IMR-90 (cell line): ENCODE data around the gene NOM1. TPM values are rescaled to one million over a fixed set of nuclear protein-coding genes. Genes with fewer than 3 reads are reported as not detected.

Experiments used
- ATAC-seq: fragments of 200-7000 bp; cut with Tn5 transposase; 2 replicates; pipeline ENCODE4 v1.9.1; 2020; ENCODE audit warnings: low read depth, mild to moderate bottlenecking, moderate library complexity
- BruUV-seq: library from RNA; stranded (reverse); fragments of 400-500 nt; replicated peaks from 2 replicates; lab custom pipeline; 2021; lab: Mats Ljungman, UMichigan
- CTCF ChIA-PET: fragments of 300-600 bp; formaldehyde crosslinking; extraction: SDS; loops from one replicate; lab custom pipeline; 2021; ENCODE audit warnings: antibody characterized with exemption; lab: Yijun Ruan, JAX
- POLR2A ChIA-PET: fragments of 300-600 bp; sonication (Branson Sonifier 250); formaldehyde crosslinking; loops from one replicate; lab custom pipeline; 2022; ENCODE audit warnings: antibody characterized with exemption; ENCODE audit not compliant: unreplicated experiment; lab: Charles Lee
- DNase-seq: peaks from one replicate; pipeline ENCODE4 v3.0.0; 2013
- H2AFZ ChIP-seq: replicated peaks from 2 replicates; pipeline ENCODE3; 2013; ENCODE audit warnings: low read length, mild to moderate bottlenecking; ENCODE audit not compliant: poor library complexity
- H2AK5ac ChIP-seq: 2 replicates; pipeline ENCODE4 v1.6.1; 2013; ENCODE audit warnings: low read depth, low read length, inconsistent platforms
- H2AK9ac ChIP-seq: replicated peaks from 2 replicates; pipeline ENCODE3; 2013; ENCODE audit warnings: mild to moderate bottlenecking, low read depth, low read length, moderate library complexity; ENCODE audit not compliant: poor library complexity
- H2BK120ac ChIP-seq: 2 replicates; pipeline ENCODE4 v1.6.1; 2013; ENCODE audit warnings: low read depth, low read length, inconsistent platforms
- H2BK15ac ChIP-seq: 3 replicates; pipeline ENCODE4 v1.6.1; 2013; ENCODE audit warnings: low read depth, low read length, inconsistent platforms
- H2BK20ac ChIP-seq: 2 replicates; pipeline ENCODE4 v1.6.1; 2013; ENCODE audit warnings: low read depth, mild to moderate bottlenecking, inconsistent platforms, low read length, moderate library complexity
- H2BK5ac ChIP-seq: 2 replicates; pipeline ENCODE4 v1.6.1; 2013; ENCODE audit warnings: mild to moderate bottlenecking, low read depth, low read length, inconsistent platforms; ENCODE audit not compliant: poor library complexity, severe bottlenecking
- H3K14ac ChIP-seq: replicated peaks from 2 replicates; pipeline ENCODE4 v1.6.1; 2013; ENCODE audit warnings: low read depth, low read length, inconsistent platforms
- H3K18ac ChIP-seq: 2 replicates; pipeline ENCODE4 v1.6.1; 2013; ENCODE audit warnings: low read depth, low read length, control low read depth
- H3K23ac ChIP-seq: 2 replicates; pipeline ENCODE4 v1.6.1; 2013; ENCODE audit warnings: low read depth, low read length, inconsistent platforms
- H3K27ac ChIP-seq: 2 replicates; pipeline ENCODE4 v1.5.1; 2013; ENCODE audit warnings: mild to moderate bottlenecking, control low read depth, low read length; ENCODE audit not compliant: insufficient read depth
- H3K27me3 ChIP-seq: 2 replicates; pipeline ENCODE4 v1.6.1; 2013; ENCODE audit warnings: low read length; ENCODE audit not compliant: control insufficient read depth, insufficient read depth
- H3K36me3 ChIP-seq: 2 replicates; pipeline ENCODE4 v1.6.1; 2013; ENCODE audit warnings: low read length, mixed read lengths; ENCODE audit not compliant: control insufficient read depth, insufficient read depth
- H3K4ac ChIP-seq: 2 replicates; pipeline ENCODE4 v1.6.1; 2013; ENCODE audit warnings: low read depth, low read length, inconsistent platforms
- H3K4me1 ChIP-seq: 2 replicates; pipeline ENCODE4 v1.6.1; 2013; ENCODE audit warnings: low read length, mixed read lengths; ENCODE audit not compliant: control insufficient read depth, insufficient read depth
- H3K4me2 ChIP-seq: 2 replicates; pipeline ENCODE4 v1.6.1; 2013; ENCODE audit warnings: low read depth, mild to moderate bottlenecking, control low read depth, low read length, moderate library complexity
- H3K4me3 ChIP-seq: 2 replicates; pipeline ENCODE4 v1.5.1; 2013; ENCODE audit warnings: low read depth, mild to moderate bottlenecking, control low read depth, low read length, moderate library complexity; ENCODE audit not compliant: insufficient read depth
- H3K56ac ChIP-seq: 2 replicates; pipeline ENCODE4 v1.6.1; 2013; ENCODE audit warnings: low read length, inconsistent platforms; ENCODE audit not compliant: insufficient read depth; ENCODE audit errors: extremely low read depth
- H3K79me1 ChIP-seq, 2 experiments: 2 replicates each; pipeline ENCODE4 v1.6.1; 2013; ENCODE audit warnings: low read length in 2 of 2, inconsistent platforms in 1 of 2, low read depth in 1 of 2
- H3K9ac ChIP-seq: 2 replicates; pipeline ENCODE4 v1.6.1; 2013; ENCODE audit warnings: low read depth, low read length, control low read depth
- H3K9me1 ChIP-seq: 2 replicates; pipeline ENCODE4 v1.6.1; 2013; ENCODE audit warnings: low read length, inconsistent platforms; ENCODE audit not compliant: insufficient read depth
- H3K9me3 ChIP-seq: 2 replicates; pipeline ENCODE4 v1.6.1; 2013; ENCODE audit warnings: low read length; ENCODE audit not compliant: control insufficient read depth, insufficient read depth
- H4K20me1 ChIP-seq: 2 replicates; pipeline ENCODE4 v1.6.1; 2013; ENCODE audit warnings: low read length, inconsistent platforms; ENCODE audit not compliant: insufficient read depth
- H4K5ac ChIP-seq: 2 replicates; pipeline ENCODE4 v1.6.1; 2013; ENCODE audit warnings: mild to moderate bottlenecking, low read depth, low read length, control low read depth
- H4K8ac ChIP-seq, 2 experiments: 2 replicates each; pipeline ENCODE4 v1.6.1; 2013; ENCODE audit warnings: low read depth in 2 of 2, low read length in 2 of 2, control low read depth in 1 of 2, inconsistent platforms in 1 of 2
- H4K91ac ChIP-seq: 2 replicates; pipeline ENCODE4 v1.6.1; 2013; ENCODE audit warnings: low read depth, low read length, inconsistent platforms; ENCODE audit not compliant: insufficient read depth
- BHLHE40 ChIP-seq: fragments of 150-350 bp; IDR thresholded peaks from 2 replicates; pipeline ENCODE4 v1.6.1; 2016; ENCODE audit warnings: mild to moderate bottlenecking, low read depth, low read length
- CEBPB ChIP-seq: IDR thresholded peaks from 2 replicates; pipeline ENCODE4 v1.6.1; 2012; ENCODE audit warnings: low read depth, low read length, improper control_type of control experiment
- CHD1 ChIP-seq: IDR thresholded peaks from 2 replicates; pipeline ENCODE4 v1.6.1; 2012; ENCODE audit warnings: low read depth, low read length, improper control_type of control experiment
- FOS ChIP-seq: fragments of 150-350 bp; IDR thresholded peaks from 2 replicates; pipeline ENCODE4 v1.6.1; 2016; ENCODE audit warnings: low read depth, low read length
- MAFK ChIP-seq: IDR thresholded peaks from 2 replicates; pipeline ENCODE4 v1.6.1; 2012; ENCODE audit warnings: low read depth, low read length, improper control_type of control experiment
- MAZ ChIP-seq: IDR thresholded peaks from 2 replicates; pipeline ENCODE4 v1.6.1; 2012; ENCODE audit warnings: low read depth, mild to moderate bottlenecking, low read length, improper control_type of control experiment, moderate library complexity, borderline replicate concordance
- MXI1 ChIP-seq: IDR thresholded peaks from 2 replicates; pipeline ENCODE4 v1.6.1; 2012; ENCODE audit warnings: low read depth, mild to moderate bottlenecking, low read length, moderate library complexity, borderline replicate concordance
- NFE2L2 ChIP-seq: fragments of 150-350 bp; IDR thresholded peaks from 2 replicates; pipeline ENCODE4 v1.6.1; 2016; ENCODE audit warnings: low read depth, mild to moderate bottlenecking, low read length
- POLR2A ChIP-seq: IDR thresholded peaks from 2 replicates; pipeline ENCODE4 v1.6.1; 2012; ENCODE audit warnings: mild to moderate bottlenecking, low read depth, low read length
- RAD21 ChIP-seq: IDR thresholded peaks from 2 replicates; pipeline ENCODE4 v1.6.1; 2012; ENCODE audit warnings: low read length, improper control_type of control experiment
- RCOR1 ChIP-seq: IDR thresholded peaks from 2 replicates; pipeline ENCODE4 v1.6.1; 2012; ENCODE audit warnings: mild to moderate bottlenecking, low read length, improper control_type of control experiment; ENCODE audit not compliant: insufficient replicate concordance
- RFX5 ChIP-seq: IDR thresholded peaks from 2 replicates; pipeline ENCODE4 v1.8.0; 2012; ENCODE audit warnings: low read depth, mild to moderate bottlenecking, low read length, moderate library complexity
- SMC3 ChIP-seq: fragments of 150-350 bp; IDR thresholded peaks from 2 replicates; pipeline ENCODE4 v1.6.1; 2016; ENCODE audit warnings: low read depth, mild to moderate bottlenecking, antibody characterized with exemption, low read length, moderate library complexity
- USF2 ChIP-seq: fragments of 150-350 bp; IDR thresholded peaks from 2 replicates; pipeline ENCODE4 v1.6.1; 2017; ENCODE audit warnings: mild to moderate bottlenecking, antibody characterized with exemption, low read length, low read depth
- WGBS, 2 experiments: methylation state at CpG; one replicate each; pipeline versions ENCODE4 v1.1.5 to v1.1.7; 2013; ENCODE audit warnings: missing lambda C conversion rate in 2 of 2; ENCODE audit not compliant: insufficient read length in 1 of 2; ENCODE audit errors: extremely low coverage in 2 of 2; 5-methylcytosine and 5-hydroxymethylcytosine counted together
- dilution Hi-C: fragments of 300-500 bp; cut with HindIII; formaldehyde crosslinking; loops from one replicate; pipeline ENCODE4 v1.14.3; 2018; ENCODE audit warnings: low sequenced_read_pairs; ENCODE audit not compliant: unreplicated experiment
- in situ Hi-C: fragments of 300-500 bp; cut with MboI; formaldehyde crosslinking; loops from 3 replicates; pipeline ENCODE4 v1.14.3; 2019; ENCODE audit warnings: low sequenced_read_pairs, inconsistent platforms, mixed read lengths
- intact Hi-C: fragments of 100-400 bp; cut with micrococcal nuclease; formaldehyde crosslinking; loops from 2 replicates; pipeline ENCODE4 v1.10.0; 2022
- polyA plus RNA-seq, 3 experiments: library from polyadenylated mRNA; depleted of rRNA; stranded (reverse); fragments of >200 nt; gene quantifications; 2 replicates each; pipeline ENCODE4 v1.2.3, GENCODE V29; 2012; ENCODE audit warnings: low replicate concordance in 1 of 3
- total RNA-seq: library from RNA; depleted of rRNA; stranded (reverse); fragments of >200 nt; gene quantifications from 2 replicates; pipeline ENCODE4 v1.2.3, GENCODE V29; 2012
- TF ChIP-seq, protein P1 (sequence below): fragments of 150-350 bp; IDR thresholded peaks from 2 replicates; pipeline ENCODE4 v1.6.1; 2016; ENCODE audit warnings: low read depth, mild to moderate bottlenecking, low read length, moderate library complexity, borderline replicate concordance
- TF ChIP-seq, protein P2 (sequence below): conservative IDR thresholded peaks from 2 replicates; pipeline ENCODE4 v1.5.1; 2012; ENCODE audit warnings: mild to moderate bottlenecking, low read depth, low read length, improper control_type of control experiment

Gene NOM1
- total and polyA plus RNA-seq, 2 of the 4 experiments (the other 2 are of a cell fraction) = 15.3 to 15.4 TPM

GRCh38 chr7:156962897-156963296 lies 13.4 kb downstream of the NOM1 start:
- no peak for ATAC-seq
- Histone ChIP-seq H3K79me1 (peaks cover 7 to 26% of the 10 kb centered on the region in 2 experiments; a peak in 3 of 4 replicates), H3K23ac (no peak overlapping the region), H3K18ac (no peak overlapping the region), H3K56ac (no peak overlapping the region), H2BK15ac (no peak overlapping the region), H4K20me1 (peaks cover 15% of the 10 kb centered on the region; the same call in 1 of the 2 replicates), H3K9me1 (no peaks in the 10 kb centered on the region), H2AK5ac (no peak overlapping the region), H3K4me3 (no peak overlapping the region), H2BK120ac (no peak overlapping the region), H3K27me3 (no peaks in the 10 kb centered on the region), H3K9ac (no peak overlapping the region), H2BK20ac (no peak overlapping the region), H2BK5ac (no peak overlapping the region), H2AK9ac (no peak overlapping the region), H3K9me3 (no peaks in the 10 kb centered on the region), H3K4ac (no peak overlapping the region), H3K36me3 (peaks cover 75% of the 10 kb centered on the region), H4K8ac (no peak overlapping the region), H4K91ac (no peak overlapping the region), H3K14ac (no peak overlapping the region), H4K5ac (no peak overlapping the region), H3K4me1 (no peaks in the 10 kb centered on the region), H3K4me2 (no peak overlapping the region), H2AFZ (no peak overlapping the region), H3K27ac (no peak overlapping the region)
- TF ChIP-seq MAFK (no peak), MAZ (no peak), FOS (no peak), SMC3 (no peak), CEBPB (no peak), RCOR1 (no peak), RAD21 (no peak), RFX5 (no peak), POLR2A (no peak), BHLHE40 (no peak), USF2 (no peak), NFE2L2 (no peak), MXI1 (no peak), CHD1 (no peak)
- TF ChIP-seq, protein P1, sequence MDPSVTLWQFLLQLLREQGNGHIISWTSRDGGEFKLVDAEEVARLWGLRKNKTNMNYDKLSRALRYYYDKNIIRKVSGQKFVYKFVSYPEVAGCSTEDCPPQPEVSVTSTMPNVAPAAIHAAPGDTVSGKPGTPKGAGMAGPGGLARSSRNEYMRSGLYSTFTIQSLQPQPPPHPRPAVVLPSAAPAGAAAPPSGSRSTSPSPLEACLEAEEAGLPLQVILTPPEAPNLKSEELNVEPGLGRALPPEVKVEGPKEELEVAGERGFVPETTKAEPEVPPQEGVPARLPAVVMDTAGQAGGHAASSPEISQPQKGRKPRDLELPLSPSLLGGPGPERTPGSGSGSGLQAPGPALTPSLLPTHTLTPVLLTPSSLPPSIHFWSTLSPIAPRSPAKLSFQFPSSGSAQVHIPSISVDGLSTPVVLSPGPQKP = no peak
- TF ChIP-seq, protein P2, sequence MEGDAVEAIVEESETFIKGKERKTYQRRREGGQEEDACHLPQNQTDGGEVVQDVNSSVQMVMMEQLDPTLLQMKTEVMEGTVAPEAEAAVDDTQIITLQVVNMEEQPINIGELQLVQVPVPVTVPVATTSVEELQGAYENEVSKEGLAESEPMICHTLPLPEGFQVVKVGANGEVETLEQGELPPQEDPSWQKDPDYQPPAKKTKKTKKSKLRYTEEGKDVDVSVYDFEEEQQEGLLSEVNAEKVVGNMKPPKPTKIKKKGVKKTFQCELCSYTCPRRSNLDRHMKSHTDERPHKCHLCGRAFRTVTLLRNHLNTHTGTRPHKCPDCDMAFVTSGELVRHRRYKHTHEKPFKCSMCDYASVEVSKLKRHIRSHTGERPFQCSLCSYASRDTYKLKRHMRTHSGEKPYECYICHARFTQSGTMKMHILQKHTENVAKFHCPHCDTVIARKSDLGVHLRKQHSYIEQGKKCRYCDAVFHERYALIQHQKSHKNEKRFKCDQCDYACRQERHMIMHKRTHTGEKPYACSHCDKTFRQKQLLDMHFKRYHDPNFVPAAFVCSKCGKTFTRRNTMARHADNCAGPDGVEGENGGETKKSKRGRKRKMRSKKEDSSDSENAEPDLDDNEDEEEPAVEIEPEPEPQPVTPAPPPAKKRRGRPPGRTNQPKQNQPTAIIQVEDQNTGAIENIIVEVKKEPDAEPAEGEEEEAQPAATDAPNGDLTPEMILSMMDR = no peak
- no TSS peak for BruUV-seq
- in situ Hi-C loops = loop anchor here (25.0 kb wide), 3 partner anchors 174 to 424 kb away; partner anchors contain the start of gene UBE3C
- intact Hi-C loops = loop anchor here (10.0 kb wide), 1 partner anchor 412 kb away; no protein-coding TSS in a partner anchor
- 100% methylated on average over 7 of the region's 16 CpGs; no CpG with 5 or more reads in 1 of the 2 experiments for WGBS, 2 experiments
- dilution Hi-C loops = no loop called here
- ChIA-PET POLR2A (no interaction called here), CTCF (no interaction called here)
- DNase-seq = no peak
